ENCODE data around the gene VTN. TPM values are rescaled to one million over a fixed set of nuclear protein-coding genes. Genes with fewer than 3 reads are reported as not detected.

Gene VTN
- total RNA-seq, 4 donors from 2014 or later: 0.51 to 2.1 (median 0.69) TPM; not detected in 1

DNA sequence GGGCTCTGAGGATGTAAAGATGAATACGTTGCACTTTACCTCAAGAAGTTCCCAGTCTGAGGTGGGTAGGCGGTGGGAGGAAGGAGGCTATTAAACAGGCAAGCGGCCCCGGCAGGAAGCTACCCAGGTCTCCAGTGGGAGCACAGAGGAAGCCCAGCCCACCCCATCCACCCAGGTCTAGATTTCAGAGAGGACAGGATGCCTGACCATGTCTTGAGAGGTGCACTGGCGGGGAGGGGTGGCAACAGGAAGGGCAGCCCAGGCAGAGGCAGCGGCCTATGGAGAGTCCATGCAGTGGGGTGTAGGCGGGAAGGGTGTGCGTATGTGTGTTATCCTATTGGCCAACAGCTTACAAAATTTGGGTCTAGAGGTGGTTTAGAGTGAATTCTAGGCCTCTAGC lies 15.3 kb upstream of the VTN start:
- H3K27me3 ChIP-seq: no peaks in the 10 kb centered on the region
- TF ChIP-seq, protein P1, sequence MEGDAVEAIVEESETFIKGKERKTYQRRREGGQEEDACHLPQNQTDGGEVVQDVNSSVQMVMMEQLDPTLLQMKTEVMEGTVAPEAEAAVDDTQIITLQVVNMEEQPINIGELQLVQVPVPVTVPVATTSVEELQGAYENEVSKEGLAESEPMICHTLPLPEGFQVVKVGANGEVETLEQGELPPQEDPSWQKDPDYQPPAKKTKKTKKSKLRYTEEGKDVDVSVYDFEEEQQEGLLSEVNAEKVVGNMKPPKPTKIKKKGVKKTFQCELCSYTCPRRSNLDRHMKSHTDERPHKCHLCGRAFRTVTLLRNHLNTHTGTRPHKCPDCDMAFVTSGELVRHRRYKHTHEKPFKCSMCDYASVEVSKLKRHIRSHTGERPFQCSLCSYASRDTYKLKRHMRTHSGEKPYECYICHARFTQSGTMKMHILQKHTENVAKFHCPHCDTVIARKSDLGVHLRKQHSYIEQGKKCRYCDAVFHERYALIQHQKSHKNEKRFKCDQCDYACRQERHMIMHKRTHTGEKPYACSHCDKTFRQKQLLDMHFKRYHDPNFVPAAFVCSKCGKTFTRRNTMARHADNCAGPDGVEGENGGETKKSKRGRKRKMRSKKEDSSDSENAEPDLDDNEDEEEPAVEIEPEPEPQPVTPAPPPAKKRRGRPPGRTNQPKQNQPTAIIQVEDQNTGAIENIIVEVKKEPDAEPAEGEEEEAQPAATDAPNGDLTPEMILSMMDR (IDR thresholded peaks at IDR 0.05): no peak
- no peak for TF ChIP-seq POLR2A (IDR thresholded peaks at IDR 0.05)
- no peaks in the 10 kb centered on the region for H3K4me1 ChIP-seq
- no peak for DNase-seq
- intact Hi-C loops (cut with DNase I; ENCODE audit: low total_unique reads): no loop called here
- no peak overlapping the region for H3K4me3 ChIP-seq
- H3K9me3 ChIP-seq: no peaks in the 10 kb centered on the region
- H3K27ac ChIP-seq: no peak overlapping the region
- H3K36me3 ChIP-seq: no peaks in the 10 kb centered on the region

DNA sequence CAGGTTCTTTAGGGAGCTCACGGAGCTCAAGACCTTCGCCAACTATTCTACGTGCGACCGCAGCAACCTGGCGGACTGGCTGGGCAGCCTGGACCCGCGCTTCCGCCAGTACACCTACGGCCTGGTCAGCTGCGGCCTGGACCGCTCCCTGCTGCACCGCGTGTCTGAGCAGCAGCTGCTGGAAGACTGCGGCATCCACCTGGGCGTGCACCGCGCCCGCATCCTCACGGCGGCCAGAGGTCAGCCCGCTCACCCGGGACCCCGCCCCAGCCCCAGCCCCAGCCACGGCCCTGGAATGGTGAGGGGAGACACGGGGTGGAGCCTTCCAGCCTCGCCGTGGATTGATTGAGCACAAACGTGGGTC lies 14.9 kb upstream of the VTN start:
- no peak for DNase-seq
- peak overlapping the region in 1 of 2 donors; percentile 16 for H3K4me3 ChIP-seq
- H3K27me3 ChIP-seq: no peaks in the 10 kb centered on the region
- H3K9me3 ChIP-seq: no peaks in the 10 kb centered on the region
- intact Hi-C loops (cut with DNase I; ENCODE audit: low total_unique reads): no loop called here
- TF ChIP-seq POLR2A (IDR thresholded peaks at IDR 0.05): no peak
- TF ChIP-seq, protein P1 (IDR thresholded peaks at IDR 0.05): no peak
- no peaks in the 10 kb centered on the region for H3K36me3 ChIP-seq
- no peak overlapping the region for H3K27ac ChIP-seq
- H3K4me1 ChIP-seq: no peaks in the 10 kb centered on the region

DNA sequence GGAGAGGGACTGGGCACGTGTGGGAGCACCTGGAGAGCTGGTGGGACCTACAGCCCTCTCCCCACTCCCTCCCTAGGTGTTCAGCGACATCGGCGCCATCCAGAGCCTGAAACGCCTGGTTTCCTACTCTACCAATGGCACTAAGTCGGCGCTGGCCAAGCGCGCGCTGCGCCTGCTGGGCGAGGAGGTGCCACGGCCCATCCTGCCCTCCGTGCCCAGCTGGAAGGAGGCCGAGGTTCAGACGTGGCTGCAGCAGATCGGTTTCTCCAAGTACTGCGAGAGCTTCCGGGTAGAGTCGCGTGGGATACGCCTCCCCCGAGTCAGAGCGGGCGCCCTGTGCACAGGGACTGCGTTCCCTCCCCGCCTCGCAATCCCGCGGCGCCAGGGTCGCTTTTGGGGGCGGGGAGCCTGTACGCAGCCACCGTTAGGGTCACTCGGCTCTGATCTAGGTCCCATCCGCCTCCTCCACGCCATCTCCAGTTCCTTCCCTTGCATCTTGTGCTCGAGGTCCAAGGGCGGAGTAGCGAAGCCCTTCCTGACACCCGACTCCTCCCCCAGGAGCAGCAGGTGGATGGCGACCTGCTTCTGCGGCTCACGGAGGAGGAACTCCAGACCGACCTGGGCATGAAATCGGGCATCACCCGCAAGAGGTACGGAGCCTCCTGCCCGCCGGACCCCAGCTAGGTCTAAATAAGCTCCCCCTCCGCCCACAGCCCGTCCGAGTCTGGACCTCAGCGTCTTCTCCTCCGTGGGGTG lies 14.4 kb upstream of the VTN start:
- intact Hi-C loops (cut with DNase I; ENCODE audit: low total_unique reads): no loop called here
- peak in 1 of 2 donors; percentile 40 for TF ChIP-seq POLR2A (IDR thresholded peaks at IDR 0.05)
- TF ChIP-seq, protein P1 (IDR thresholded peaks at IDR 0.05): no peak
- no peaks in the 10 kb centered on the region for H3K27me3 ChIP-seq
- no peak for DNase-seq
- no peaks in the 10 kb centered on the region for H3K36me3 ChIP-seq
- peak overlapping the region in 1 of 2 donors; percentile 16 for H3K4me3 ChIP-seq
- no peaks in the 10 kb centered on the region for H3K9me3 ChIP-seq
- no peaks in the 10 kb centered on the region for H3K4me1 ChIP-seq
- H3K27ac ChIP-seq: no peak overlapping the region

DNA sequence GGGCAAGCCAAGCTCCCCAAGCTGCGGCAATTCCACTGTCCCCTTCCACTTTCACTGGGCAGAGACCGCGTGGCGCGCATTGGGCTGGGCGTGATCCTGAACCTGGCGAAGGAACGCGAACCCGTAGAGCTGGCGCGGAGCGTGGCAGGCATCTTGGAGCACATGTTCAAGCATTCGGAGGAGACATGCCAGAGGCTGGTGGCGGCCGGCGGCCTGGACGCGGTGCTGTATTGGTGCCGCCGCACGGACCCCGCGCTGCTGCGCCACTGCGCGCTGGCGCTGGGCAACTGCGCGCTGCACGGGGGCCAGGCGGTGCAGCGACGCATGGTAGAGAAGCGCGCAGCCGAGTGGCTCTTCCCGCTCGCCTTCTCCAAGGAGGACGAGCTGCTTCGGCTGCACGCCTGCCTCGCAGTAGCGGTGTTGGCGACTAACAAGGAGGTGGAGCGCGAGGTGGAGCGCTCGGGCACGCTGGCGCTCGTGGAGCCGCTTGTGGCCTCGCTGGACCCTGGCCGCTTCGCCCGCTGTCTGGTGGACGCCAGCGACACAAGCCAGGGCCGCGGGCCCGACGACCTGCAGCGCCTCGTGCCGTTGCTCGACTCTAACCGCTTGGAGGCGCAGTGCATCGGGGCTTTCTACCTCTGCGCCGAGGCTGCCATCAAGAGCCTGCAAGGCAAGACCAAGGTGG lies 11.2 kb upstream of the VTN start:
- intact Hi-C loops (cut with DNase I; ENCODE audit: low total_unique reads): no loop called here

More for the DNA sequence above, 11.2 kb upstream of the VTN start:
- H3K36me3 ChIP-seq: no peaks in the 10 kb centered on the region
- no peaks in the 10 kb centered on the region for H3K4me1 ChIP-seq
- no peak overlapping the region for H3K27ac ChIP-seq
- no peaks in the 10 kb centered on the region for H3K9me3 ChIP-seq
- DNase-seq: no peak
- no peak overlapping the region for H3K4me3 ChIP-seq
- TF ChIP-seq POLR2A (IDR thresholded peaks at IDR 0.05): no peak
- TF ChIP-seq, protein P1 (IDR thresholded peaks at IDR 0.05): no peak
- H3K27me3 ChIP-seq: no peaks in the 10 kb centered on the region
